Osteoblast (primary cell): Measurements from ENCODE around the gene KRT81. TPM values are rescaled to one million over a fixed set of nuclear protein-coding genes. Genes with fewer than 3 reads are reported as not detected.
A peak's percentile ranks its signal among the peaks of the same experiment; 100 is the strongest.
"Not testable (repeated sequence)": the region's sequence is repeated elsewhere in the genome, so short reads cannot be mapped to it uniquely, and the experiment has no call there.

Experiments used
- DNase-seq: peaks from one replicate; pipeline ENCODE4 v3.0.0; 2011; ENCODE audit warnings: low spot score, mixed read lengths; ENCODE audit not compliant: insufficient read length; ENCODE audit errors: missing footprints
- H2AFZ ChIP-seq: 2 replicates; pipeline ENCODE4 v1.6.0; 2011; ENCODE audit warnings: mild to moderate bottlenecking, low read length
- H3K27ac ChIP-seq: 2 replicates; pipeline ENCODE4 v1.5.1; 2011; ENCODE audit warnings: mild to moderate bottlenecking, low read depth, low read length, moderate library complexity
- H3K27me3 ChIP-seq: 2 replicates; pipeline ENCODE4 v1.6.0; 2012; ENCODE audit warnings: mild to moderate bottlenecking, control low read depth, inconsistent platforms, low read length, moderate library complexity; ENCODE audit not compliant: insufficient read depth
- H3K36me3 ChIP-seq: 2 replicates; pipeline ENCODE4 v1.5.1; 2011; ENCODE audit warnings: mild to moderate bottlenecking, low read length, control low read depth, moderate library complexity; ENCODE audit not compliant: insufficient read depth
- H3K4me1 ChIP-seq: 2 replicates; pipeline ENCODE4 v1.5.1; 2011; ENCODE audit warnings: mild to moderate bottlenecking, low read length, control low read depth, moderate library complexity; ENCODE audit not compliant: insufficient read depth
- H3K4me2 ChIP-seq: 2 replicates; pipeline ENCODE4 v1.6.0; 2011; ENCODE audit warnings: mild to moderate bottlenecking, low read length; ENCODE audit not compliant: insufficient read depth
- H3K4me3 ChIP-seq: fragments of 200-600 bp; sonication (generic); 3 replicates; pipeline ENCODE4 v1.5.1; 2012; ENCODE audit warnings: mild to moderate bottlenecking, low read length, inconsistent platforms; ENCODE audit not compliant: insufficient read depth
- H3K79me2 ChIP-seq: 2 replicates; pipeline ENCODE4 v1.6.0; 2012; ENCODE audit warnings: mild to moderate bottlenecking, low read length, control low read depth, inconsistent platforms; ENCODE audit not compliant: insufficient read depth
- H3K9me3 ChIP-seq: 2 replicates; pipeline ENCODE4 v1.5.1; 2011; ENCODE audit warnings: low read depth, low read length, control low read depth
- H4K20me1 ChIP-seq: 2 replicates; pipeline ENCODE4 v1.6.0; 2012; ENCODE audit warnings: mild to moderate bottlenecking, low read length, control low read depth; ENCODE audit not compliant: insufficient read depth
- total RNA-seq: library from RNA; depleted of rRNA; stranded (reverse); fragments of >200 nt; gene quantifications from 2 replicates; pipeline ENCODE4 v1.2.3, GENCODE V29; 2012
- TF ChIP-seq, protein P1 (sequence below): IDR thresholded peaks from 2 replicates; pipeline ENCODE4 v1.5.1; 2011; ENCODE audit warnings: mild to moderate bottlenecking, low read depth, low read length, moderate library complexity; ENCODE audit errors: extremely low read depth

The KRT81 gene
- total RNA-seq, 1 donor = not detected

DNA sequence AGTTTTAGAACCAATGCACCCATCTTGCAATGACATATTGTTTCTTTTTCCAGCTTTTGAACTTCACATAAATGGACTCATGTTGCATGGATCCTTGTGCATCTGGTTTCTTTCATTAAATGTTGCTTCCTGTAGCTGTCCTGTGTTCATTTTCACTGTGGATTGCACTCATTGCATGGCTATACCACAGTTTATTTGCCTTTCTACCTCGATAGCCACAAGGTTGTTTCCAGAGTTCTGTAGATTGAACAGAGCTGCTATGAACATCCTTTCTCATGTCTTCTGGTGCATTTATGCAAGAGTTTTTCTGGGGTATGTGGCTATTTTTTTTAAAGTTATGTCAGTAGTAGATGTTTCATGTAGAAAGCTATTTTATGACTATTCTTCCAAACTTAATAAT is 3.5 kb upstream of the KRT81 start:
- Histone ChIP-seq H3K27ac (no peak overlapping the region), H3K27me3 (peaks cover 7% of the 10 kb centered on the region), H3K9me3 (no peaks in the 10 kb centered on the region), H3K4me1 (no peaks in the 10 kb centered on the region), H2AFZ (no peak overlapping the region), H3K36me3 (no peaks in the 10 kb centered on the region), H3K4me3 (no peak overlapping the region), H4K20me1 (no peaks in the 10 kb centered on the region), H3K4me2 (no peak overlapping the region), H3K79me2 (no peaks in the 10 kb centered on the region)
- DNase-seq = no peak
- TF ChIP-seq, protein P1, sequence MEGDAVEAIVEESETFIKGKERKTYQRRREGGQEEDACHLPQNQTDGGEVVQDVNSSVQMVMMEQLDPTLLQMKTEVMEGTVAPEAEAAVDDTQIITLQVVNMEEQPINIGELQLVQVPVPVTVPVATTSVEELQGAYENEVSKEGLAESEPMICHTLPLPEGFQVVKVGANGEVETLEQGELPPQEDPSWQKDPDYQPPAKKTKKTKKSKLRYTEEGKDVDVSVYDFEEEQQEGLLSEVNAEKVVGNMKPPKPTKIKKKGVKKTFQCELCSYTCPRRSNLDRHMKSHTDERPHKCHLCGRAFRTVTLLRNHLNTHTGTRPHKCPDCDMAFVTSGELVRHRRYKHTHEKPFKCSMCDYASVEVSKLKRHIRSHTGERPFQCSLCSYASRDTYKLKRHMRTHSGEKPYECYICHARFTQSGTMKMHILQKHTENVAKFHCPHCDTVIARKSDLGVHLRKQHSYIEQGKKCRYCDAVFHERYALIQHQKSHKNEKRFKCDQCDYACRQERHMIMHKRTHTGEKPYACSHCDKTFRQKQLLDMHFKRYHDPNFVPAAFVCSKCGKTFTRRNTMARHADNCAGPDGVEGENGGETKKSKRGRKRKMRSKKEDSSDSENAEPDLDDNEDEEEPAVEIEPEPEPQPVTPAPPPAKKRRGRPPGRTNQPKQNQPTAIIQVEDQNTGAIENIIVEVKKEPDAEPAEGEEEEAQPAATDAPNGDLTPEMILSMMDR = no peak

DNA sequence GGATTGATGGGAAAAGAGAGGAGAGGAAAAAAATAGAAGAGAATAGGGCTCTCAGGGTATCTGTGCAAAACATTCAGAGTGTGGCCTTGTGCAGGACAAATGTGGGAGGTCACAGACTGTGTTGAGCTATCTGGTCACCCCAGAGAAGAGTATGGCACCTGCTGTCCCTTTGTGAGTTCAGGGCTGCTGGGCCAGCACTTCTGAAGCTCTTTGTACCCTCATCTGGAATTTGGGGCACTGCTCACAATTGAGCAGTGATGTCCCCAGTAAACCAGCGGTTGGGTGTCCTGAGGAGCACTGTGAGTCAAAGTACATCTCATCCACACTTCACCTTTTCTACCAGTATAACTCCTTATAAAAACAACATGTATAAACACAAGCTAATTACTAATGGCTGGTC is 2.6 kb upstream of the KRT81 start:
- H3K4me1 ChIP-seq = no peaks in the 10 kb centered on the region

GRCh38 chr12:52290483-52291134 is 725 bp downstream of the KRT81 start:
- not testable (repeated sequence) for H3K4me1 ChIP-seq, H3K79me2 ChIP-seq, H3K27ac ChIP-seq, DNase-seq, H3K9me3 ChIP-seq, H3K4me3 ChIP-seq, H2AFZ ChIP-seq, H4K20me1 ChIP-seq, H3K4me2 ChIP-seq, H3K27me3 ChIP-seq, H3K36me3 ChIP-seq

More for the DNA sequence above, 2.6 kb upstream of the KRT81 start:
- Histone ChIP-seq H3K4me2 (no peak overlapping the region), H3K9me3 (no peaks in the 10 kb centered on the region), H3K79me2 (no peaks in the 10 kb centered on the region), H3K36me3 (no peaks in the 10 kb centered on the region), H3K4me3 (no peak overlapping the region), H2AFZ (no peak overlapping the region), H3K27ac (no peak overlapping the region), H3K27me3 (peaks cover 7% of the 10 kb centered on the region), H4K20me1 (no peaks in the 10 kb centered on the region)
- DNase-seq = peak; percentile 74
- TF ChIP-seq, protein P1 = no peak

DNA sequence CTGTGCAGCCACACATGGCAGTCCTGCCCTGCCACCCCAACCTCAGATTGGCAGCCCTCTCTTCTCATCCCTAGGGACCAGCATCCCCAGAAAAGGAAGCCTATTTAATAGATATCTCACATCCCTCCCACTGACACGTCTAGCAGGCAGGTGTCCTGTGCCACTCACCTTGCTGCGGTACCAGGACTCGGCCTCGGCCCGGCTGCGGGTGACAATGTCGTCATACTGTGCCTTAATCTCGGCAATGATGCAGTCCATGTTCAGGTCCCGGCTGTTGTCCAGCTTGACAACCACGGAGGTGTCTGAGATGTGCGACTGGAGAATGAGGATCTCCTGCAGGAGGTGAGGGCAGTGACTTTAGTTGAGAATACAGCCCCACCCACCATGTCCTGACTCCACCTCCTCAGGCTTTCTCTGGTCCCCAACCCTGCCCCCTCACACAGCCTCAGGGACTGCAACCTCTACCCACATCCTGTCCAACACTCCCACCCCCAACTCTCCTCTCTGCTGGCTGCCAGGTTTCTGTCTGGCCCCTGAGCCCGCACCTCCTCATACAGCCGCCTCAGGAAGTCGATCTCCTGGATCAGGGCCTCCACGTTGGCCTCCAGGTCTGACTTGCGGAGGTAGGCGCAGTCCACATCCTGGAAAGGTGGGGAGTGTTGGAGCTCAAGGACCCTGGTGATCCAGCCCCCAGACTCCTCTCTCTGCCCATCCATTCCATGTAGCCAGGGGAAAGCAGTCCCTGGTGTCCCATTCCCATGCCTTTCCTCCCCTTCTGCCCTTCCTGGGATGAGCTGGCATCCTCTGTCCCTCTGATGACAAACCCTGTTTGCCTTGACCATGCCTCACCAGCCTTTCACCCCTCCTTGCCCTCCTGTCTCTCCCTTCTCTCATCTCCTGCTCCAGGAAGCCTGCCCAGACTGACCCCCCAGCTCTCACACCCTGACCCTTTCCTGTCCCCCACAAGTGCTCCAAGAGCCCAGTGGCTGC is 3.2 kb downstream of the KRT81 start:
- H3K4me2 ChIP-seq, H3K9me3 ChIP-seq, H2AFZ ChIP-seq, H3K36me3 ChIP-seq, H3K27me3 ChIP-seq, H4K20me1 ChIP-seq, H3K27ac ChIP-seq, H3K79me2 ChIP-seq, H3K4me3 ChIP-seq, DNase-seq: not testable (repeated sequence)
- H3K4me1 ChIP-seq = peaks cover 18% of the 10 kb centered on the region
